ENCODE results near the gene DENND6B.

The DENND6B gene

GRCh38 chr22:50276143-50276542 is 50.7 kb downstream of the DENND6B start:
- no peak for TF ChIP-seq USF1 (IDR thresholded peaks at IDR 0.05)
- TF ChIP-seq RAD21 (IDR thresholded peaks at IDR 0.05; ENCODE audit: low read depth): peak; percentile 55
- TF ChIP-seq TCF12 (IDR thresholded peaks at IDR 0.05; ENCODE audit: low read depth): no peak
- TF ChIP-seq MAX (IDR thresholded peaks at IDR 0.05): no peak
- TF ChIP-seq EGR1 (IDR thresholded peaks at IDR 0.05): no peak

GRCh38 chr22:50275181-50276055 is 51.4 kb downstream of the DENND6B start:
- no peak for TF ChIP-seq CEBPB (IDR thresholded peaks at IDR 0.05)

- TF ChIP-seq EGR1 (IDR thresholded peaks at IDR 0.05) (no peak), CEBPB (IDR thresholded peaks at IDR 0.05) (no peak), YY1 (IDR thresholded peaks at IDR 0.05; ENCODE audit: low read depth) (no peak), MAX (IDR thresholded peaks at IDR 0.05) (no peak), ZBTB7A (IDR thresholded peaks at IDR 0.05; ENCODE audit: low read depth) (no peak), TAF1 (IDR thresholded peaks at IDR 0.05; ENCODE audit: low read depth) (no peak), NFIC (IDR thresholded peaks at IDR 0.05) (no peak), EP300 (IDR thresholded peaks at IDR 0.05; ENCODE audit: borderline replicate concordance) (no peak), TEAD4 (IDR thresholded peaks at IDR 0.05) (no peak), TCF12 (IDR thresholded peaks at IDR 0.05; ENCODE audit: low read depth) (no peak), RAD21 (IDR thresholded peaks at IDR 0.05; ENCODE audit: low read depth) (no peak), FOXM1 (IDR thresholded peaks at IDR 0.05; ENCODE audit: borderline replicate concordance, low read depth) (no peak)
These were observed 52.0 kb downstream of the DENND6B start for GRCh38 chr22:50274771-50275170.

GRCh38 chr22:50274311-50274710 is 52.5 kb downstream of the DENND6B start:
- TF ChIP-seq RAD21 (IDR thresholded peaks at IDR 0.05; ENCODE audit: low read depth) (peak; percentile 44; the same call in 1 of the 2 replicates), TEAD4 (IDR thresholded peaks at IDR 0.05) (0 out of 2 replicates have a peak, but pooled peaks have one; percentile 23), YY1 (IDR thresholded peaks at IDR 0.05; ENCODE audit: low read depth) (no peak), ZBTB7A (IDR thresholded peaks at IDR 0.05; ENCODE audit: low read depth) (no peak)

- TF ChIP-seq YY1 (IDR thresholded peaks at IDR 0.05; ENCODE audit: low read depth) (peak; percentile 3; the same call in 1 of the 2 replicates), NFIC (IDR thresholded peaks at IDR 0.05) (no peak)
These were observed 54.6 kb downstream of the DENND6B start for GRCh38 chr22:50272044-50272802.

- TF ChIP-seq NFIC (IDR thresholded peaks at IDR 0.05) (0 out of 2 replicates have a peak, but pooled peaks have one; percentile 14), ZBTB7A (IDR thresholded peaks at IDR 0.05; ENCODE audit: low read depth) (no peak; the same call in 1 of the 2 replicates), YY1 (IDR thresholded peaks at IDR 0.05; ENCODE audit: low read depth) (peak; percentile 34; the same call in 1 of the 2 replicates), EGR1 (IDR thresholded peaks at IDR 0.05) (no peak)
These were observed 55.3 kb downstream of the DENND6B start for GRCh38 chr22:50271519-50271970.

GRCh38 chr22:50270666-50271394 is 56.0 kb downstream of the DENND6B start:
- TF ChIP-seq RAD21 (IDR thresholded peaks at IDR 0.05; ENCODE audit: low read depth) (peak; percentile 22; the same call in 1 of the 2 replicates), EP300 (IDR thresholded peaks at IDR 0.05; ENCODE audit: borderline replicate concordance) (no peak), FOXM1 (IDR thresholded peaks at IDR 0.05; ENCODE audit: borderline replicate concordance, low read depth) (no peak), NFIC (IDR thresholded peaks at IDR 0.05) (no peak), EGR1 (IDR thresholded peaks at IDR 0.05) (no peak), MAX (IDR thresholded peaks at IDR 0.05) (peak; percentile 59; the same call in 1 of the 2 replicates), ZBTB7A (IDR thresholded peaks at IDR 0.05; ENCODE audit: low read depth) (peak; percentile 67), REST (IDR thresholded peaks at IDR 0.05; ENCODE audit: low read depth) (peak; percentile 98), TAF1 (IDR thresholded peaks at IDR 0.05; ENCODE audit: low read depth) (no peak), CEBPB (IDR thresholded peaks at IDR 0.05) (no peak), YY1 (IDR thresholded peaks at IDR 0.05; ENCODE audit: low read depth) (no peak), TCF12 (IDR thresholded peaks at IDR 0.05; ENCODE audit: low read depth) (no peak; the same call in 1 of the 2 replicates), TEAD4 (IDR thresholded peaks at IDR 0.05) (no peak), CREB1 (IDR thresholded peaks at IDR 0.05; ENCODE audit: low read depth) (no peak), USF1 (IDR thresholded peaks at IDR 0.05) (no peak)

Measured in Ishikawa (cell line).